ENCODE data around the gene CDH15.

DNA sequence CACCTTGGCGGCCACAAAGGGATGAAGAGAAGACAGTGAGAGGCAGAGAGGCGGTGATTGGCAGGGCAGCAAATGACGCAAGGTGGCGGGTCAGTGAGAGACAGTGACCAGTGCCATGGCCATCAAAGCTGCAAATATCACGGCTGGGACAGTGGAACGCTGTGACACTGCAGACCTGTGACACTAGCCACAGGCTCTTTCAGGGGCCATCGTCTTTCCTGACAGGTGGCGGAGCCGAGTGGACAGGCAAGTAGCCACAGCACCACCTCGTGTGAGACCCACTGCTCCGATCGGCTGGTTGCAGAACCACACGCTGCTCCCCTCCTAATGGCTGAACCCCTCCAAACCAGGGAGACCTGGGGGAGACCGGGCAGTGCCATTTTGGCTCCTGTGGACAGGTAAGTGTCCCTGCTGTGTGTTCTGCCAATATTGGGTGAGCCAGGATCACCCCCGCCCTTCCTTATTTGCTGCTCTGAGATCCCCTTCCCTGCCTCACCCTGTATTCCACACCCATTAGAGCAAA, 38.0 kb downstream of the CDH15 start:
- TF ChIP-seq, protein P1, sequence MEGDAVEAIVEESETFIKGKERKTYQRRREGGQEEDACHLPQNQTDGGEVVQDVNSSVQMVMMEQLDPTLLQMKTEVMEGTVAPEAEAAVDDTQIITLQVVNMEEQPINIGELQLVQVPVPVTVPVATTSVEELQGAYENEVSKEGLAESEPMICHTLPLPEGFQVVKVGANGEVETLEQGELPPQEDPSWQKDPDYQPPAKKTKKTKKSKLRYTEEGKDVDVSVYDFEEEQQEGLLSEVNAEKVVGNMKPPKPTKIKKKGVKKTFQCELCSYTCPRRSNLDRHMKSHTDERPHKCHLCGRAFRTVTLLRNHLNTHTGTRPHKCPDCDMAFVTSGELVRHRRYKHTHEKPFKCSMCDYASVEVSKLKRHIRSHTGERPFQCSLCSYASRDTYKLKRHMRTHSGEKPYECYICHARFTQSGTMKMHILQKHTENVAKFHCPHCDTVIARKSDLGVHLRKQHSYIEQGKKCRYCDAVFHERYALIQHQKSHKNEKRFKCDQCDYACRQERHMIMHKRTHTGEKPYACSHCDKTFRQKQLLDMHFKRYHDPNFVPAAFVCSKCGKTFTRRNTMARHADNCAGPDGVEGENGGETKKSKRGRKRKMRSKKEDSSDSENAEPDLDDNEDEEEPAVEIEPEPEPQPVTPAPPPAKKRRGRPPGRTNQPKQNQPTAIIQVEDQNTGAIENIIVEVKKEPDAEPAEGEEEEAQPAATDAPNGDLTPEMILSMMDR (IDR thresholded peaks at IDR 0.05): no peak
- TF ChIP-seq POLR2A (IDR thresholded peaks at IDR 0.05): no peak
